ENCODE measurements around the gene LYPD6. TPM values are rescaled to one million over a fixed set of nuclear protein-coding genes. Genes with fewer than 3 reads are reported as not detected.
A peak's percentile ranks its signal among the peaks of the same experiment; 100 is the strongest.

Gene LYPD6
- total and polyA plus RNA-seq, 2 experiments from 2014 or later = 2.3 to 3.9 TPM

- H3F3A ChIP-seq (ENCODE audit: insufficient read depth) = peaks cover 7% of the 10 kb centered on the region; the same call in 1 of the 2 replicates
- H3K4me2 ChIP-seq (ENCODE audit: unreplicated experiment) = no peak overlapping the region
- H4K20me1 ChIP-seq (ENCODE audit: insufficient read depth) = no peaks in the 10 kb centered on the region
- WGBS, 2 experiments (ENCODE audit: low coverage in 1 of 2, low lambda C conversion rate in 2 of 2, missing lambda C conversion rate in 2 of 2) = 38 to 42% methylated on average over 2 of the region's 2 CpGs
- H3K9ac ChIP-seq = no peak overlapping the region
- no peaks in the 10 kb centered on the region; the same call in 1 of the 2 replicates for H3K9me2 ChIP-seq (ENCODE audit: insufficient read depth)
- no peak overlapping the region; the same call in 1 of the 2 replicates for H2AFZ ChIP-seq
- TF ChIP-seq EZH2 (IDR thresholded peaks at IDR 0.05; ENCODE audit: insufficient read depth, poor library complexity, severe bottlenecking) = no peak
- TF ChIP-seq EZH2phosphoT487 (IDR thresholded peaks at IDR 0.05; ENCODE audit: insufficient read depth, low read depth) = no peak
- H3K4me3 ChIP-seq = no peak overlapping the region
- H3K27me3 ChIP-seq (replicated peaks; ENCODE audit: insufficient read depth) = no peaks in the 10 kb centered on the region
- in situ Hi-C loops (cut with MboI) = no loop called here
- no peak overlapping the region for H3K27ac ChIP-seq
- no peaks in the 10 kb centered on the region for H3K9me3 ChIP-seq (ENCODE audit: low read depth)
- no peaks in the 10 kb centered on the region for H3K79me2 ChIP-seq (ENCODE audit: insufficient read depth)
- H3K36me3 ChIP-seq (ENCODE audit: low read depth) = no peaks in the 10 kb centered on the region
- peaks cover 6% of the 10 kb centered on the region for H3K4me1 ChIP-seq (ENCODE audit: insufficient read depth)
- peak; percentile 26 for DNase-seq
Measured at GRCh38 chr2:149388120-149388816, 57.9 kb downstream of the LYPD6 start.

- no peak overlapping the region for H2AFZ ChIP-seq
- H3K27ac ChIP-seq = no peak overlapping the region
- no peaks in the 10 kb centered on the region for H3K9me2 ChIP-seq (ENCODE audit: insufficient read depth)
- TF ChIP-seq EZH2 (IDR thresholded peaks at IDR 0.05; ENCODE audit: insufficient read depth, poor library complexity, severe bottlenecking) (no peak), EZH2phosphoT487 (IDR thresholded peaks at IDR 0.05; ENCODE audit: insufficient read depth, low read depth) (no peak)
- in situ Hi-C loops (cut with MboI) = no loop called here
- H3K79me2 ChIP-seq (ENCODE audit: insufficient read depth) = no peaks in the 10 kb centered on the region
- no peaks in the 10 kb centered on the region for H3K36me3 ChIP-seq (ENCODE audit: low read depth)
- H3K4me1 ChIP-seq (ENCODE audit: insufficient read depth) = no peaks in the 10 kb centered on the region
- WGBS, 2 experiments (ENCODE audit: low coverage in 1 of 2, low lambda C conversion rate in 2 of 2, missing lambda C conversion rate in 2 of 2) = 77 to 80% methylated on average over 6 of the region's 6 CpGs
- no peak overlapping the region for H3K4me2 ChIP-seq (ENCODE audit: unreplicated experiment)
- H3K4me3 ChIP-seq = no peak overlapping the region
- H4K20me1 ChIP-seq (ENCODE audit: insufficient read depth) = no peaks in the 10 kb centered on the region
- H3K9ac ChIP-seq = no peak overlapping the region
- H3K27me3 ChIP-seq (replicated peaks; ENCODE audit: insufficient read depth) = no peaks in the 10 kb centered on the region
- H3K9me3 ChIP-seq (ENCODE audit: low read depth) = no peaks in the 10 kb centered on the region
- no peaks in the 10 kb centered on the region for H3F3A ChIP-seq (ENCODE audit: insufficient read depth)
- no peak for DNase-seq
Measured at GRCh38 chr2:149389506-149390167, 59.2 kb downstream of the LYPD6 start.

- H3K9me3 ChIP-seq (ENCODE audit: low read depth) = no peaks in the 10 kb centered on the region
- H3K27me3 ChIP-seq (replicated peaks; ENCODE audit: insufficient read depth) = no peaks in the 10 kb centered on the region
- no peaks in the 10 kb centered on the region for H3K4me1 ChIP-seq (ENCODE audit: insufficient read depth)
- H2AFZ ChIP-seq = no peak overlapping the region
- no peaks in the 10 kb centered on the region for H4K20me1 ChIP-seq (ENCODE audit: insufficient read depth)
- 65 to 72% methylated on average over 4 of the region's 4 CpGs for WGBS, 2 experiments (ENCODE audit: low coverage in 1 of 2, low lambda C conversion rate in 2 of 2, missing lambda C conversion rate in 2 of 2)
- H3K27ac ChIP-seq = no peak overlapping the region
- H3K36me3 ChIP-seq (ENCODE audit: low read depth) = no peaks in the 10 kb centered on the region
- no peaks in the 10 kb centered on the region for H3F3A ChIP-seq (ENCODE audit: insufficient read depth)
- H3K9me2 ChIP-seq (ENCODE audit: insufficient read depth) = no peaks in the 10 kb centered on the region
- H3K79me2 ChIP-seq (ENCODE audit: insufficient read depth) = no peaks in the 10 kb centered on the region
- H3K9ac ChIP-seq = no peak overlapping the region
- DNase-seq = no peak
- no peak overlapping the region for H3K4me2 ChIP-seq (ENCODE audit: unreplicated experiment)
- H3K4me3 ChIP-seq = no peak overlapping the region
- no peak for TF ChIP-seq EZH2phosphoT487 (IDR thresholded peaks at IDR 0.05; ENCODE audit: insufficient read depth, low read depth)
- no peak for TF ChIP-seq EZH2 (IDR thresholded peaks at IDR 0.05; ENCODE audit: insufficient read depth, poor library complexity, severe bottlenecking)
- in situ Hi-C loops (cut with MboI) = no loop called here
Measured at GRCh38 chr2:149393614-149394013, 63.2 kb downstream of the LYPD6 start.

- in situ Hi-C loops (cut with MboI) = no loop called here
- no peak overlapping the region for H3K4me3 ChIP-seq
- WGBS, 2 experiments (ENCODE audit: low coverage in 1 of 2, low lambda C conversion rate in 2 of 2, missing lambda C conversion rate in 2 of 2) = 87 to 92% methylated on average over 2 of the region's 2 CpGs
- no peaks in the 10 kb centered on the region for H3K9me2 ChIP-seq (ENCODE audit: insufficient read depth)
- H3K9ac ChIP-seq = no peak overlapping the region
- DNase-seq = peak; percentile 9
- no peaks in the 10 kb centered on the region for H4K20me1 ChIP-seq (ENCODE audit: insufficient read depth)
- no peaks in the 10 kb centered on the region for H3K79me2 ChIP-seq (ENCODE audit: insufficient read depth)
- TF ChIP-seq EZH2phosphoT487 (IDR thresholded peaks at IDR 0.05; ENCODE audit: insufficient read depth, low read depth) = no peak
- TF ChIP-seq EZH2 (IDR thresholded peaks at IDR 0.05; ENCODE audit: insufficient read depth, poor library complexity, severe bottlenecking) = no peak
- no peaks in the 10 kb centered on the region for H3K27me3 ChIP-seq (replicated peaks; ENCODE audit: insufficient read depth)
- H3F3A ChIP-seq (ENCODE audit: insufficient read depth) = no peaks in the 10 kb centered on the region
- no peak overlapping the region for H3K4me2 ChIP-seq (ENCODE audit: unreplicated experiment)
- H3K36me3 ChIP-seq (ENCODE audit: low read depth) = no peaks in the 10 kb centered on the region
- H3K9me3 ChIP-seq (ENCODE audit: low read depth) = no peaks in the 10 kb centered on the region
- H3K27ac ChIP-seq = no peak overlapping the region
- H3K4me1 ChIP-seq (ENCODE audit: insufficient read depth) = no peaks in the 10 kb centered on the region
- H2AFZ ChIP-seq = peak overlapping the region; percentile 13; the same call in 1 of the 2 replicates
Measured at GRCh38 chr2:149394864-149395263, 64.5 kb downstream of the LYPD6 start.

All from GM23248 (cell line).